CD4-positive, alpha-beta T cell treated with Interleukin-6 at 100 ng/mL for 8 hours (primary cell): ENCODE data around the gene HSPA6.
A peak's percentile ranks its signal among the peaks of the same experiment; 100 is the strongest.
"Not testable (repeated sequence)": the region's sequence is repeated elsewhere in the genome, so short reads cannot be mapped to it uniquely, and the experiment has no call there.

ENCODE experiments used
- DNase-seq: peaks from one replicate; pipeline ENCODE4 v3.0.0-alpha.2; 2020; ENCODE audit warnings: mixed read lengths, low spot score

Gene HSPA6

GRCh38 chr1:161532644-161533567 is 8.6 kb downstream of the HSPA6 start:
- DNase-seq, result not testable (repeated sequence)

- not testable (repeated sequence) for DNase-seq
Measured at GRCh38 chr1:161537068-161537669, 12.8 kb downstream of the HSPA6 start.

DNA sequence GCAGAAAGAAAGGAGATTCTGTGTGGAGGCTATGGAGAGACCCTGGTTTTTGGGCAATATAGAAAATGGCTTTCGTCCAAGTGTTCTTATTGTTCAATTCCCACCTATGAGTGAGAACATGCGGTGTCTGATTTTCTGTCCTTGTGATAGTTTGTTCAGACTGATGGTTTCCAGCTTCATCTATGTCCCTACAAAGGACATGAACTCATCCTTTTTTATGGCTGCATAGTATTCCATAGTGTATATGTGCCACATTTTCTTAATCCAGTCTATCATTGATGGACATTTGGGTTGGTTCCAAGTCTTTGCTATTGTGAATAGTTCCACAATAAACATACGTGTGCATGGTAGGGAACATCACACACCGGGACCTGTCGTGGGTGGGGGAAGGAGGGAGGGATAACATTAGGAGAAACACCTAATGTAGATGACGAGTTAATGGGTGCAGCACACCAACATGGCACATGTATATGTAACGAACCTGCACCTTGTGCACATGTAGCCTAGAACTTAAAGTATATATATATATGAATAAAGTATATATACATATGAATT is 14.7 kb downstream of the HSPA6 start:
- not testable (repeated sequence) for DNase-seq

DNA sequence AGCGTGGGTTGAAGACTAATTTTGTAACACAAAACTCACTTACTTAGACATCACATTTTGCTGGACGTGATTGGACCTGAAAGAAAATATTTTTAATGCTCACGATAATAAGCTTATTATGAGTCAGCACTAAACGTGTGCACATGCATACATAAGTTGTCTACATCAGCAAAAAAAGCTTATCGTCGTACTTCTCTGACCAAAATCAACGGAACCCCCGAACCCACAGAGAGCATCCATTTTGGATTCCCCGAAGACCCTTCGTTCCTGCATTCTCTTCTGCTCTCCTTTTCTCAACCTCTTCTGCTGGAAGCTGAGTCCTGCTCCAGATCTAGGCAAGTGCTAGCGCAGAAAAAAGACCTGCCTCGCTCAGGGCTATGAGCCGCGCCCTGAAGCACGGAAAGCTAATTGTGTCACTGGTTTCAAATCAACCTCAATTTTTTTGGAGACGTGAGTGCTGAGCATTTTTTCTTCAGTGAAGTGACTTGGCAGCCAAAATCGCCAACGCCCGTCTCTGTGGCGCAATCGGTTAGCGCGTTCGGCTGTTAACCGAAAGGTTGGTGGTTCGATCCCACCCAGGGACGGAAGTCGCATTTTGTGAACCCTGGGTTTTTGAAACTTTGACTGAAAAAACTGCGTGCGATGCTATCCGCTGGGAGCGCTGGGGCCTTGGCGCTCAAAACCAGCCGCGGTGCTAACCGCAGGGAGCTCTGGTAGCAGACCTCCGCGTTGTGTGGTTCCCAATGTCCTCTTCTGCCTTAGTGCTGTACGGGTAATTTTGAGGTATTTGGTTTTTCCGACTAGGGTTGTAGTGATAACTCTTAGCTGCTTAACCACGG is 15.6 kb downstream of the HSPA6 start:
- DNase-seq, result peak; percentile 88

GRCh38 chr1:161540570-161540960 is 16.2 kb downstream of the HSPA6 start:
- not testable (repeated sequence) for DNase-seq

- peak; percentile 67 for DNase-seq
Measured at GRCh38 chr1:161542091-161542559, 17.8 kb downstream of the HSPA6 start.

GRCh38 chr1:161543125-161543524 is 18.8 kb downstream of the HSPA6 start:
- DNase-seq, result not testable (repeated sequence)

GRCh38 chr1:161545005-161545731 is 20.8 kb downstream of the HSPA6 start:
- not testable (repeated sequence) for DNase-seq

DNA sequence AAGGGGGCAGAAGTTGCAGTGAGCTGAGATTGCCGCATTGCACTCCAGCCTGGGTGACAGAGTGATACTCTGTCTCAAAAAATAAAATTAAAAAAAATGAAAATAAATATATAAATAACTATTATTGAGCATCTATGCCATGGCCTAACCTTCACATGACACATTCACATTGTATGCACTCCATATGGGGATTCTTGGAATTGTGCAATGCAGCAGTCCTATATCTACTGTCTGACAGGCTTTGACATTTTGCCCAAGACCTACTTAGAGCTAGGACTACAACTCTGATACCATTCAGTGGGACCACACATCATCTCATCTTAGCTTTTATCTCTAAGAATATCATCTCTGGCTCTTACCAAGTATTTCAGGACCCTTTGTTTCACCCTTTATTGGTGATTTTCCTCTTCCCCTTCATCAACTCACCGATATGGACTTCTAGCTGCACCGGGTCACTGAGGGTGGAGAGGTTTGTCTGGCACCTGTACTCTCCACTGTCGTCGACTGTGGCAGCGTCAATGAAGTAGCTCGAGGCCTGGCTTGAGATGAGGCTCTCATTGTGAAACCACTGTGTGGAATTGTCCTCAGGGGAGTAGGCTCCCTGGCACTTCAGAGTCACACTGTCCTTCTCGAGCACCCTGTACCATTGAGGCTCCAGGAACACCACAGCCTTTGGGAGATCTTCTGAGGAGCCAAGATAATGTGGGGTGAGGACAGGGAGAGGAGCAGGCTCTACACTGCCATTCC is 23.8 kb downstream of the HSPA6 start:
- DNase-seq, result not testable (repeated sequence)

GRCh38 chr1:161548749-161549406 is 24.5 kb downstream of the HSPA6 start:
- DNase-seq, result not testable (repeated sequence)

DNA sequence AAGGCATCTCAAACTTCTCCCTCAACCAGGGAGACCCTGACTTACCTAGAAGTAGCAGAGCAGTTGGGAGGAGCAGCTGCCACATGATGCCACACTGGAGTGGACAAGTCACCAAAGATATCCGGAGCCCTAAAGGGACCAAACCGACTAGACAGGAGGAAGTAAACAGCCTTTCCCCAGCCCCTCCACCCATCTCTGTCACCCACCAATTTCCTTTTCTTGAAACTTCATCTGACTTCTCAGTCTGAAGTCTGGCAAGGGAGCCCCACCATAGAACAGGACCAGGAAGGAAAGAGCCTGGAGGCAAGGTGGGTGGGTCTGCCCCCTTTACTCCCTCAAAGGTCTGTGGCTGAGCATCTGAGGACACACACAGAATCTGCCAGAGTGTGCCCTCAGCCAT is 25.3 kb downstream of the HSPA6 start, which contains the start of gene FCGR3A:
Gene FCGR3A, minus strand, starts transcription at position 167 of the 400 bp plus-strand sequence. Its CDS starts 82 bp downstream, at position 85.
- no peak for DNase-seq

- DNase-seq, result not testable (repeated sequence)
Measured at GRCh38 chr1:161550942-161551341, 26.6 kb downstream of the HSPA6 start.

- not testable (repeated sequence) for DNase-seq
Measured at GRCh38 chr1:161553631-161554030, 29.3 kb downstream of the HSPA6 start.

- not testable (repeated sequence) for DNase-seq
Measured at GRCh38 chr1:161554340-161554739, 30.0 kb downstream of the HSPA6 start.

- DNase-seq, result not testable (repeated sequence)
Measured at GRCh38 chr1:161554815-161555417, 30.6 kb downstream of the HSPA6 start.

- DNase-seq, result not testable (repeated sequence)
Measured at GRCh38 chr1:161556143-161556542, 31.8 kb downstream of the HSPA6 start.

GRCh38 chr1:161556990-161557389 is 32.6 kb downstream of the HSPA6 start:
- DNase-seq, result not testable (repeated sequence)

DNA sequence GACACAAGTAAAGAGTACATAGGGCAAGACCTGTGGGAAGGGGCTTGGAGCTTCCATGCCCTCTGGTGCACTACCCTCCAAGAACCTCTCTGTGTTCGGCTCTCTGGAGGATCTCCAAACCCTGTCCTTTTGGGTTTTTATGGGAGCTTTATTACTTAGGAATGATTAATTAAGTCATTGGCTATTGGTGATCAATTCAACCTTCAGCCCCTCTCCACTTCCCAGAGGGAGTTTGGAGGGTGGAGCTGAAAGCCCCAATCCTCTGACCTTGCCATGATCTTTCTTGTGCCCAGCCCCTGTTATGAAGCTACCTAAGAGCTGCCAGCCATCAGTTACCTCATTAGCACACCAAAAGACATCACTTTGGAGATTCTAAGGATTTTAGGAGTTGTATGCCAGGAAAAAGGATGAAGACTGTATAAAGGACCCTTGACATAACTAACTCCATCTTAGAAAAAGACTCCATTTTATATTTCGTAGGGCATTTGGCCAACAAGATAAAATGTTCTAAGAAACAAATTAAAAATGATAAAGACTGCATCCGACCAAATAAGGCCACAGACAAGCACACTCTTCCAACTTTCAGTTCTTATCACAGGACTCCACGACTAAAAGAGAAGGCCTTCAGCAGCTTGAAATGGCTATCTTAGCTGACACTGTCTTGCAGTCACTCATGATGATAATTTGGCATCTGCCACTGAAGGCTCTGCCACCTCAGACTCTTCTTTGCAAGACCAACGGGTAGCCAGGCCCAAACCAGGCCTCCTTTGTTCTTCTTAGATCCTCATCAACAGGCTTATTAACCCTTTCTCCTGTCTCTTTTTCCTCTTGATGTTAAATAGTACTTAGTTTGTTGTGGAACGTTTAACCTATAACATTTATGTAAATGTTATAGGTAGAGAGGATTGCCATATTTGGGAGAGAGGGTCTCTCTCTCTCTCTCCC is 33.4 kb downstream of the HSPA6 start:
- not testable (repeated sequence) for DNase-seq
